ENCODE measurements around the gene PDS5B.

Gene PDS5B

DNA sequence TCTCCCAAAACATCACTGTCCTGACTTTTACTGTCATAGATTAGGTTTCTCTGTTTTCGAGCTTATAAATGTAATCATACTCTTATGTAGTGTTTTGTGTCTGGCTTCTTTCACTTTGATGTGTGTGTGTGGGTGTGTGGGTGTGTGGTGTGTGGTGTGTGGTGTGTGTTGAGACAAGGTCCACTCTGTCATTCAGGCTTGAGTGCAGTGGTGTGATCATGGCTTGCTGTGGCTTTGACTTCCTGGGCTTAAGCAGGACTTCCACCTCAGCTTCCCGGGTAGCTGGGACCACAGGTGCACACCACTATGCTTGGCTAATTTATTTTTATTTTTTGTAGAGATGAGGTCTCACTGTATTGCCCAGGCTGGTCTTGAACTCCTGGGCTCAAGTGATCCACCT lies 59.6 kb downstream of the PDS5B start:
- TF ChIP-seq, protein P1, sequence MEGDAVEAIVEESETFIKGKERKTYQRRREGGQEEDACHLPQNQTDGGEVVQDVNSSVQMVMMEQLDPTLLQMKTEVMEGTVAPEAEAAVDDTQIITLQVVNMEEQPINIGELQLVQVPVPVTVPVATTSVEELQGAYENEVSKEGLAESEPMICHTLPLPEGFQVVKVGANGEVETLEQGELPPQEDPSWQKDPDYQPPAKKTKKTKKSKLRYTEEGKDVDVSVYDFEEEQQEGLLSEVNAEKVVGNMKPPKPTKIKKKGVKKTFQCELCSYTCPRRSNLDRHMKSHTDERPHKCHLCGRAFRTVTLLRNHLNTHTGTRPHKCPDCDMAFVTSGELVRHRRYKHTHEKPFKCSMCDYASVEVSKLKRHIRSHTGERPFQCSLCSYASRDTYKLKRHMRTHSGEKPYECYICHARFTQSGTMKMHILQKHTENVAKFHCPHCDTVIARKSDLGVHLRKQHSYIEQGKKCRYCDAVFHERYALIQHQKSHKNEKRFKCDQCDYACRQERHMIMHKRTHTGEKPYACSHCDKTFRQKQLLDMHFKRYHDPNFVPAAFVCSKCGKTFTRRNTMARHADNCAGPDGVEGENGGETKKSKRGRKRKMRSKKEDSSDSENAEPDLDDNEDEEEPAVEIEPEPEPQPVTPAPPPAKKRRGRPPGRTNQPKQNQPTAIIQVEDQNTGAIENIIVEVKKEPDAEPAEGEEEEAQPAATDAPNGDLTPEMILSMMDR (IDR thresholded peaks at IDR 0.05; ENCODE audit: insufficient read depth, low read length, missing control alignments), result no peak
- H3K4me3 ChIP-seq (ENCODE audit: low read depth, low read length), result no peak overlapping the region
- POLR2A ChIA-PET, result no interaction called here
- CTCF ChIA-PET, result interaction anchor here (0.6 to 2.5 kb wide), 4 partner anchors 10 to 58 kb away, joined by 3 to 8 read pairs (median 6); no protein-coding TSS in a partner anchor
- no peak for DNase-seq (ENCODE audit: low read depth, low spot score)

DNA sequence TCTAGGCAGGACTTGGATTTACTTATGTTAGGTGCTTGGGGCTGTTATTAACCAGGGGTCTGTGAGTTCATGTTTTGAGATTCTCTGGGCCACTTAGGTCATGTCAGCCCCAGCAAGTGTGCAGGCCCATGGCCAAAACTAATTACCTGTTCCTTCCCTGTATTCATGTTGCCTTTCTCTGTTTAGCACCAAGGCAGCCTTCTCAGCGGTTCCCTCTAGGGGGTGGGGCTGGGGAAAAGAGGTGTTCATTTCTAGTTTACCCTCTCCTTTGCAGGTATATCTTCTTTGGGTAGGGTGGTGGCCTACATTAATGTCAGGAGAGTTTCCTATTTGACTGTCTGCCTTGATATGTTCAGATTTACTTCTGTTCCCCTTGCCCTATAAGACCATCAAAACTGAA lies 61.7 kb downstream of the PDS5B start:
- H3K4me3 ChIP-seq (ENCODE audit: low read depth, low read length), result no peak overlapping the region
- POLR2A ChIA-PET, result no interaction called here
- CTCF ChIA-PET, result interaction anchor here (1.1 to 6.3 kb wide), 5 partner anchors 8 to 41 kb away, joined by 4 to 60 read pairs (median 31); no protein-coding TSS in a partner anchor
- TF ChIP-seq, protein P1 (IDR thresholded peaks at IDR 0.05; ENCODE audit: insufficient read depth, low read length, missing control alignments), result no peak
- DNase-seq (ENCODE audit: low read depth, low spot score), result no peak

DNA sequence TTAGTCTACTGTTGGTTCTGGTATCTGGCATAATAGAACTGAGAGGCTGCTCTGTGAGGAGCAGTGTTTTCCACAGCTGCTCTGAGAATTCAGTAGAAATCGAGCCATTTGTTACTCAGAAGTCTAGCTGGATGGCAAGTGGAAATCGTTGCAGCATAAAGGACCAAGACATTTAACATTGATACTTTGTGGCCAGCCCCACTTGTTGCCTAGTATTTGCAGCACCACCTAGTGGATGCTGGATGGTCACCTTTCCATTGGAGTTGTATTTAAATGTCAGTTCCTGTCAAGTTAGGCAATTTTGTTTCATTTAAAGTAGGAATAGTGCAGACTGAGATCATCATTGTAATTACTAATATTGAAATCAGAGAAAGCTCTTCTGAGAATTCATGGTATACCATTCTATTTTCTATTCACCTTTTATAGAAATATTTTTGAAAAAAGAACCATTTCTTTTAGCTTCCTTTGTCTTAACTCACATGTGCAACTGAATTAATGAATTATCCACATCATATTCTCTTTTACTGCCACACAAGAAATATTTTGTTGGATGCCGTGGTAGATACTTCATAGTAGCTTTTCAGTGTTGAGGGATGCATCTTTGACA lies 64.6 kb downstream of the PDS5B start:
- no peak for DNase-seq (ENCODE audit: low read depth, low spot score)
- TF ChIP-seq, protein P1 (IDR thresholded peaks at IDR 0.05; ENCODE audit: insufficient read depth, low read length, missing control alignments), result peak; percentile 71
- no peak overlapping the region for H3K4me3 ChIP-seq (ENCODE audit: low read depth, low read length)
- POLR2A ChIA-PET, result no interaction called here
- CTCF ChIA-PET, result interaction anchor here (0.6 to 6.3 kb wide), 28 partner anchors 10 to 741 kb away, joined by 3 to 69 read pairs (median 6); partner anchors contain the start of gene PDS5B

DNA sequence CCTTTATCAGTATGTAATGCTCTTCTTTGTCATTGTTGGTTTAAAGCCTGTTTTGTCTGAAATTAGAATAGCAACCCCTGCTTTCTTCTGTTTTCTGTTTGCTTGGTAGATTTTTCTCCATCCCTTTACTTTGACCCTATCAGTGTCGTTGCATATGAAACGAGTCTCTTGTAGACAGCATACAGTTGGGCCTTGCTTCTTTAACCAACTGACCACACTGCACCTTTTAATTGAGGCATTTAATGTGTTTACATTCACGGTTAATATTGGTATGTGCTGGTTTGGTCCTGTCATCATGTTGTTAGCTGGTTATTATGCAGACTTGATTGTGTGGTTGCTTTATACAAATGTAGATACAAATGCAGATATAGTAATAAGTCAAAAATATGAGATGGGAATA lies 71.1 kb downstream of the PDS5B start:
- POLR2A ChIA-PET, result no interaction called here
- no peak overlapping the region for H3K4me3 ChIP-seq (ENCODE audit: low read depth, low read length)
- TF ChIP-seq, protein P1 (IDR thresholded peaks at IDR 0.05; ENCODE audit: insufficient read depth, low read length, missing control alignments), result no peak
- CTCF ChIA-PET, result interaction anchor here (2.7 to 3.5 kb wide), 2 partner anchors 11 to 18 kb away, joined by 7 to 26 read pairs; no protein-coding TSS in a partner anchor
- DNase-seq (ENCODE audit: low read depth, low spot score), result no peak

DNA sequence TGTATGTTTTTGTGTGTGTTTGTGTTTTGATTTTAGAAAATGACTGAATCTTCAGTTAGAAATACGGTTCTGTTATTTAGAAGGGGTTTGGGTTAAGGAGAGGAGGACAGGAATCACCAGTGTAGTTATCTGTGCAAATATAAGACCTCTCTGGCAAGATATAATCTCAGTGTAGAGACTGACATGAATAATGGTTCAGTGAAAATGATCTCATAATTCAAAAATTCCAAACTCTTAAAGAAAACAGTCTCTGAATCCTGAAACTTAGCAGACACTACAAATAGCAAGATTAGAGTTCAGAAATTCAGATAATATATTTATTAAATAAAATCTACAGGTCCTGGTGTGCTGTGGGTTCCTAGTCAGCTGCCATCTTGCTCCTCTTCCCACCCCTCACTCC lies 73.5 kb downstream of the PDS5B start:
- POLR2A ChIA-PET, result no interaction called here
- DNase-seq (ENCODE audit: low read depth, low spot score), result no peak
- TF ChIP-seq, protein P1 (IDR thresholded peaks at IDR 0.05; ENCODE audit: insufficient read depth, low read length, missing control alignments), result no peak
- CTCF ChIA-PET, result interaction anchor here (0.9 to 4.3 kb wide), 7 partner anchors 9 to 72 kb away, joined by 3 to 31 read pairs (median 6); no protein-coding TSS in a partner anchor
- no peak overlapping the region for H3K4me3 ChIP-seq (ENCODE audit: low read depth, low read length)

DNA sequence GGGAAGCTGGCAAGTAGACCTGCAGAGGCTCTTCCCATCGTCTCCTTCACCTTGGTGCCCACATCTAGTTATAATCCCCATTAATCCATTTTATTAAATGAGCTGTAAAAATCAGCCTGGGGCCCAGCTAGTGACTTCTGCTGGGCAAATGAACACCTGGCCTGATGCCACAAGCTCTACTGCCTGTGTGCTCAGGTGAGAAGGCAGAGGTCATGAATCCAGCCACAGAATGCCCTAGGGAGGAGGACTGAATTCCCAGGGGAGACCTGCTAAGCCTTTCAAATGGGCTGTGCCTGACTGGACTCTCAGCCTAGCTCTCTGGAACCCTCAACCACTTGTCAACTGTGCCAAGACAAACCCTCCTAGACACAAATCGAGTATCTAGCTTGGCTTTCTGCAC lies 74.0 kb downstream of the PDS5B start:
- H3K4me3 ChIP-seq (ENCODE audit: low read depth, low read length), result no peak overlapping the region
- ChIA-PET POLR2A (no interaction called here), CTCF (interaction anchor here (0.9 to 4.3 kb wide), 8 partner anchors 9 to 74 kb away, joined by 4 to 31 read pairs (median 6); partner anchors contain the start of gene PDS5B)
- TF ChIP-seq, protein P1 (IDR thresholded peaks at IDR 0.05; ENCODE audit: insufficient read depth, low read length, missing control alignments), result no peak
- no peak for DNase-seq (ENCODE audit: low read depth, low spot score)

Data from AG04449 (cell line).